Keratinocyte (primary cell): ENCODE results near the gene SH3RF1. TPM values are rescaled to one million over a fixed set of nuclear protein-coding genes. Genes with fewer than 3 reads are reported as not detected.

Experiments used
- DNase-seq: peaks from one replicate; pipeline ENCODE4 v3.0.0-alpha.2; 2011; ENCODE audit warnings: low read depth, missing footprints, low spot score
- FAIRE-seq: peaks from 2 replicates; lab custom pipeline; 2011; peaks lifted over from hg19 to GRCh38; lab: Jason Lieb, UNC
- H2AFZ ChIP-seq: 2 replicates; pipeline ENCODE4 v1.6.0; 2012; ENCODE audit warnings: low read length, control low read depth, inconsistent platforms; ENCODE audit not compliant: control insufficient read depth
- H3K27ac ChIP-seq: 2 replicates; pipeline ENCODE4 v1.5.1; 2011; ENCODE audit warnings: low read length; ENCODE audit not compliant: control insufficient read depth, insufficient read depth
- H3K27me3 ChIP-seq: 3 replicates; pipeline ENCODE4 v1.6.0; 2011; ENCODE audit warnings: low read length; ENCODE audit not compliant: control insufficient read depth, insufficient read depth; ENCODE audit errors: extremely low read depth
- H3K36me3 ChIP-seq, 2 experiments: 2 replicates in 1 of 2; 3 replicates in 1 of 2; pipeline ENCODE4 v1.5.1; 2011; ENCODE audit warnings: low read length in 2 of 2, mild to moderate bottlenecking in 1 of 2; ENCODE audit not compliant: control insufficient read depth in 2 of 2, insufficient read depth in 2 of 2; ENCODE audit errors: extremely low read depth in 1 of 2
- H3K4me1 ChIP-seq: 3 replicates; pipeline ENCODE4 v1.5.1; 2011; ENCODE audit warnings: low read length; ENCODE audit not compliant: control insufficient read depth, insufficient read depth; ENCODE audit errors: extremely low read depth
- H3K4me2 ChIP-seq: 3 replicates; pipeline ENCODE4 v1.6.0; 2011; ENCODE audit warnings: low read depth, low read length; ENCODE audit not compliant: control insufficient read depth, insufficient read depth; ENCODE audit errors: extremely low read depth
- H3K4me3 ChIP-seq, 3 experiments: fragments of 200-600 bp in 1 of 3; sonication (generic) in 1 of 3; 2 replicates in 2 of 3; 3 replicates in 1 of 3; pipeline ENCODE4 v1.5.1; 2011 to 2016; ENCODE audit warnings: low read length in 3 of 3, mild to moderate bottlenecking in 3 of 3, control low read depth in 2 of 3, inconsistent platforms in 1 of 3, low read depth in 1 of 3, mixed read lengths in 1 of 3, mixed run types in 1 of 3, moderate library complexity in 1 of 3; ENCODE audit not compliant: control insufficient read depth in 2 of 3, insufficient read depth in 2 of 3; ENCODE audit errors: extremely low read depth in 1 of 3
- H3K79me2 ChIP-seq: 2 replicates; pipeline ENCODE4 v1.6.0; 2012; ENCODE audit warnings: low read length; ENCODE audit not compliant: control insufficient read depth, insufficient read depth
- H3K9ac ChIP-seq: 3 replicates; pipeline ENCODE4 v1.6.0; 2011; ENCODE audit warnings: low read length; ENCODE audit not compliant: control insufficient read depth, insufficient read depth; ENCODE audit errors: extremely low read depth
- H3K9me1 ChIP-seq: 3 replicates; pipeline ENCODE4 v1.6.0; 2011; ENCODE audit warnings: low read length; ENCODE audit not compliant: control insufficient read depth, insufficient read depth; ENCODE audit errors: extremely low read depth
- H3K9me3 ChIP-seq: 2 replicates; pipeline ENCODE4 v1.5.1; 2012; ENCODE audit warnings: low read depth, low read length; ENCODE audit not compliant: control insufficient read depth
- H4K20me1 ChIP-seq: 3 replicates; pipeline ENCODE4 v1.6.0; 2011; ENCODE audit warnings: low read length; ENCODE audit not compliant: control insufficient read depth, insufficient read depth; ENCODE audit errors: extremely low read depth
- CTCF ChIP-seq, 3 experiments: IDR thresholded peaks in 1 of 3; conservative IDR thresholded peaks in 1 of 3; optimal IDR thresholded peaks in 1 of 3; 2 replicates in 2 of 3; 3 replicates in 1 of 3; pipeline versions ENCODE3 to v1.5.1; 2011; ENCODE audit warnings: low read length in 3 of 3, mild to moderate bottlenecking in 3 of 3, moderate library complexity in 2 of 3, control low read depth in 1 of 3, inconsistent platforms in 1 of 3; ENCODE audit not compliant: insufficient read depth in 2 of 3; ENCODE audit errors: extremely low read depth in 1 of 3
- EZH2 ChIP-seq: IDR thresholded peaks from one replicate; pipeline ENCODE4 v1.6.1; 2012; ENCODE audit warnings: inconsistent platforms, mild to moderate bottlenecking, low read length, moderate library complexity
- dilution Hi-C: fragments of 300-500 bp; cut with MboI; formaldehyde crosslinking; loops from one replicate; pipeline ENCODE4 v1.7.0; 2020; ENCODE audit warnings: low sequenced_read_pairs; ENCODE audit not compliant: extremely low pct_ligation_motif_present
- polyA plus RNA-seq, 5 experiments: library from polyadenylated mRNA; depleted of rRNA in 3 of 5; stranded (reverse) in 3 of 5; stranded (forward) in 1 of 5; unstranded in 1 of 5; fragments of >200 nt; gene quantifications; 1 replicate in 1 of 5; 2 replicates in 3 of 5; 3 replicates in 1 of 5; pipeline versions ENCODE4 v1.2.1 to v1.2.3, GENCODE V29; 2011 to 2012; ENCODE audit warnings: missing spikeins in 2 of 5, low read depth in 1 of 5, low replicate concordance in 1 of 5

SH3RF1 gene
- polyA plus RNA-seq, 1 donor (not counting 4 experiments of a cell fraction or from before 2014, with no cell fraction given) = 9.5 TPM

GRCh38 chr4:169139021-169139420 is 131.7 kb downstream of the SH3RF1 start:
- Histone ChIP-seq H3K4me2 (no peak overlapping the region), H4K20me1 (no peaks in the 10 kb centered on the region), H3K79me2 (no peaks in the 10 kb centered on the region), H3K4me1 (no peaks in the 10 kb centered on the region), H3K9me1 (no peaks in the 10 kb centered on the region), H3K9ac (no peak overlapping the region), H3K27ac (no peak overlapping the region), H3K36me3 (peaks cover 7 to 11% of the 10 kb centered on the region in 2 experiments), H2AFZ (no peak overlapping the region), H3K27me3 (no peaks in the 10 kb centered on the region), H3K9me3 (no peaks in the 10 kb centered on the region), H3K4me3 (no peak overlapping the region)
- DNase-seq = no peak
- dilution Hi-C loops = no loop called here
- FAIRE-seq = no peak
- TF ChIP-seq EZH2 = no peak
- TF ChIP-seq CTCF (optimal IDR thresholded peaks at IDR 0.05 in 1 of 3, IDR thresholded peaks at IDR 0.05 in 1 of 3, conservative IDR thresholded peaks at IDR 0.05 in 1 of 3; ENCODE audit: extremely low read depth in 1 of 3, insufficient read depth in 2 of 3, low read length in 3 of 3) = no peak

- Histone ChIP-seq H3K79me2 (no peaks in the 10 kb centered on the region), H3K4me3 (no peak overlapping the region), H3K4me1 (peaks cover 4% of the 10 kb centered on the region), H3K4me2 (no peak overlapping the region), H3K9me1 (no peaks in the 10 kb centered on the region), H3K27ac (no peak overlapping the region), H4K20me1 (no peaks in the 10 kb centered on the region), H3K9me3 (no peaks in the 10 kb centered on the region), H3K36me3 (peaks cover 6 to 11% of the 10 kb centered on the region in 2 experiments), H3K27me3 (no peaks in the 10 kb centered on the region), H2AFZ (no peak overlapping the region), H3K9ac (no peak overlapping the region)
- no peak for TF ChIP-seq CTCF (optimal IDR thresholded peaks at IDR 0.05 in 1 of 3, IDR thresholded peaks at IDR 0.05 in 1 of 3, conservative IDR thresholded peaks at IDR 0.05 in 1 of 3; ENCODE audit: extremely low read depth in 1 of 3, insufficient read depth in 2 of 3, low read length in 3 of 3)
- no peak for TF ChIP-seq EZH2
- DNase-seq = no peak
- dilution Hi-C loops = no loop called here
- no peak for FAIRE-seq
Observed at GRCh38 chr4:169137558-169137920, 133.2 kb downstream of the SH3RF1 start.
